Renal cortical epithelial cell (primary cell): Measurements from ENCODE around the gene CYTH1. TPM values are rescaled to one million over a fixed set of nuclear protein-coding genes. Genes with fewer than 3 reads are reported as not detected.

Experiments
- DNase-seq: peaks from one replicate; pipeline ENCODE4 v3.0.0-alpha.2; 2011; ENCODE audit warnings: low read depth
- total RNA-seq: library from RNA; depleted of rRNA; stranded (reverse); fragments of >200 nt; gene quantifications from 2 replicates; pipeline ENCODE4 v1.2.3, GENCODE V29; 2014

Gene CYTH1
- total RNA-seq, 1 donor from 2014 or later, result 33.5 TPM

GRCh38 chr17:78652024-78652423, 130.0 kb downstream of the CYTH1 start:
- no peak for DNase-seq

- no peak for DNase-seq
Observed at GRCh38 chr17:78651554-78651953, 130.5 kb downstream of the CYTH1 start.

- no peak for DNase-seq
Observed at GRCh38 chr17:78650093-78650715, 131.9 kb downstream of the CYTH1 start.

GRCh38 chr17:78648293-78648692, 133.8 kb downstream of the CYTH1 start:
- no peak for DNase-seq

GRCh38 chr17:78647032-78647431, 135.0 kb downstream of the CYTH1 start:
- no peak for DNase-seq

GRCh38 chr17:78645421-78646295, 136.4 kb downstream of the CYTH1 start:
- DNase-seq, result no peak

- no peak for DNase-seq
Observed at GRCh38 chr17:78644931-78645351, 137.1 kb downstream of the CYTH1 start.

- DNase-seq, result no peak
Observed at GRCh38 chr17:78644224-78644623, 137.8 kb downstream of the CYTH1 start.

- DNase-seq, result no peak
Observed at GRCh38 chr17:78643326-78643725, 138.7 kb downstream of the CYTH1 start.

- DNase-seq, result no peak
Observed at GRCh38 chr17:78642707-78643106, 139.4 kb downstream of the CYTH1 start.

GRCh38 chr17:78641666-78642065, 140.4 kb downstream of the CYTH1 start:
- no peak for DNase-seq

GRCh38 chr17:78641243-78641642, 140.8 kb downstream of the CYTH1 start:
- no peak for DNase-seq

GRCh38 chr17:78640700-78641099, 141.4 kb downstream of the CYTH1 start:
- DNase-seq, result no peak

GRCh38 chr17:78637643-78638420, 144.2 kb downstream of the CYTH1 start:
- DNase-seq, result no peak

GRCh38 chr17:78637146-78637545, 144.9 kb downstream of the CYTH1 start:
- no peak for DNase-seq

- no peak for DNase-seq
Observed at GRCh38 chr17:78634154-78634553, 147.9 kb downstream of the CYTH1 start.

- DNase-seq, result no peak
Observed at GRCh38 chr17:78629436-78629995, 152.6 kb downstream of the CYTH1 start.

- no peak for DNase-seq
Observed at GRCh38 chr17:78628547-78629435, 153.3 kb downstream of the CYTH1 start.

- DNase-seq, result no peak
Observed at GRCh38 chr17:78624324-78625151, 157.5 kb downstream of the CYTH1 start.
